GM12878 (cell line): ENCODE data around the gene RIPOR3. TPM values are rescaled to one million over a fixed set of nuclear protein-coding genes. Genes with fewer than 3 reads are reported as not detected.

Experiments
- ATAC-seq: fragments of 200-7000 bp; cut with Tn5 transposase; 3 replicates; pipeline ENCODE4 v1.9.1; 2020; ENCODE audit warnings: mild to moderate bottlenecking, moderate library complexity
- BruUV-seq: library from RNA; stranded (reverse); fragments of 400-500 nt; replicated peaks from 2 replicates; lab custom pipeline; 2021; lab: Mats Ljungman, UMichigan
- CTCF ChIA-PET: fragments of 300-600 bp; sonication (Branson Sonifier 250); formaldehyde crosslinking; extraction: SDS; loops from one replicate; lab custom pipeline; 2021; ENCODE audit warnings: inconsistent platforms; lab: Yijun Ruan, JAX
- POLR2A ChIA-PET: fragments of 350-600 bp; formaldehyde crosslinking; extraction: SDS; loops from one replicate; lab custom pipeline; 2021; ENCODE audit warnings: inconsistent platforms; lab: Charles Lee
- RAD21 ChIA-PET: fragments of 300-600 bp; sonication (Branson Sonifier 250); formaldehyde crosslinking; loops from one replicate; lab custom pipeline; 2023; ENCODE audit warnings: antibody characterized with exemption; ENCODE audit not compliant: unreplicated experiment; lab: Charles Lee
- SMC1A ChIA-PET: fragments of 300-600 bp; sonication (Branson Sonifier 250); formaldehyde crosslinking; loops from one replicate; lab custom pipeline; 2023; ENCODE audit not compliant: unreplicated experiment, uncharacterized antibody; lab: Charles Lee
- DNase-seq: peaks from one replicate; pipeline ENCODE4 v3.0.0-alpha.2; 2011; ENCODE audit warnings: low read depth, low spot score
- FAIRE-seq: peaks from 3 replicates; lab custom pipeline; 2011; peaks lifted over from hg19 to GRCh38; lab: Jason Lieb, UNC
- H2AFZ ChIP-seq: 2 replicates; pipeline ENCODE4 v1.6.0; 2011; ENCODE audit warnings: low read depth, low read length, control low read depth; ENCODE audit not compliant: control insufficient read depth
- H3K27ac ChIP-seq: 2 replicates; pipeline ENCODE4 v1.5.1; 2011; ENCODE audit warnings: control low read depth; ENCODE audit not compliant: control insufficient read depth, insufficient read depth
- H3K27me3 ChIP-seq, 2 experiments: replicated peaks in 1 of 2; 2 replicates each; pipeline versions ENCODE4 v1.6.0 to v1.6.1; 2011; ENCODE audit warnings: low read length in 1 of 2; ENCODE audit not compliant: control insufficient read depth in 2 of 2, insufficient read depth in 2 of 2
- H3K36me3 ChIP-seq, 2 experiments: 2 replicates each; pipeline ENCODE4 v1.5.1; 2011; ENCODE audit warnings: low read length in 1 of 2; ENCODE audit not compliant: control insufficient read depth in 2 of 2, insufficient read depth in 2 of 2
- H3K4me1 ChIP-seq: 2 replicates; pipeline ENCODE4 v1.6.1; 2011; ENCODE audit warnings: mild to moderate bottlenecking, low read length, moderate library complexity, mixed read lengths; ENCODE audit not compliant: control insufficient read depth, insufficient read depth
- H3K4me2 ChIP-seq: 2 replicates; pipeline ENCODE4 v1.6.0; 2011; ENCODE audit warnings: control low read depth; ENCODE audit not compliant: control insufficient read depth, insufficient read depth
- H3K4me3 ChIP-seq: fragments of 200-600 bp; sonication (generic); 2 replicates; pipeline ENCODE4 v1.5.1; 2016
- H3K79me2 ChIP-seq: 2 replicates; pipeline ENCODE4 v1.6.0; 2011; ENCODE audit warnings: low read length; ENCODE audit not compliant: control insufficient read depth, insufficient read depth
- H3K9ac ChIP-seq: 2 replicates; pipeline ENCODE4 v1.8.0; 2011; ENCODE audit warnings: low read length, control low read depth, mixed read lengths; ENCODE audit not compliant: control insufficient read depth, insufficient read depth
- H3K9me3 ChIP-seq: replicated peaks from 3 replicates; pipeline ENCODE4 v1.5.1; 2011; ENCODE audit warnings: mild to moderate bottlenecking, low read length; ENCODE audit not compliant: control insufficient read depth, insufficient read depth
- H4K20me1 ChIP-seq: 2 replicates; pipeline ENCODE4 v1.6.0; 2011; ENCODE audit not compliant: control insufficient read depth, insufficient read depth
- CEBPZ ChIP-seq: fragments of 150-350 bp; IDR thresholded peaks from 2 replicates; pipeline ENCODE4 v1.6.1; 2016; ENCODE audit warnings: low read depth, low read length
- IRF4 ChIP-seq: IDR thresholded peaks from 2 replicates; pipeline ENCODE4 v1.6.1; 2011; ENCODE audit warnings: low read depth, low read length
- MYB ChIP-seq: fragments of 150-350 bp; IDR thresholded peaks from 2 replicates; pipeline ENCODE4 v1.6.1; 2014; ENCODE audit warnings: mild to moderate bottlenecking, low read depth, low read length, borderline replicate concordance
- NRF1 ChIP-seq: conservative IDR thresholded peaks from 2 replicates; pipeline ENCODE4 v1.6.1; 2011; ENCODE audit warnings: mild to moderate bottlenecking, low read depth, low read length, improper control_type of control experiment
- PRDM15 ChIP-seq: fragments of 450-650 bp; formaldehyde crosslinking; IDR thresholded peaks from 2 replicates; pipeline ENCODE4 v1.4.0; 2020; ENCODE audit warnings: mild to moderate bottlenecking, moderate library complexity
- RELA ChIP-seq: fragments of 450-650 bp; IDR thresholded peaks from 2 replicates; pipeline ENCODE4 v1.8.0; 2014; ENCODE audit warnings: borderline replicate concordance; ENCODE audit not compliant: partially characterized antibody
- SP1 ChIP-seq: IDR thresholded peaks from one replicate; pipeline ENCODE4 v1.6.1; 2011; ENCODE audit warnings: low read depth, low read length
- SUZ12 ChIP-seq: fragments of 200-600 bp; sonication (generic); IDR thresholded peaks from one replicate; pipeline ENCODE4 v1.6.1; 2018; ENCODE audit warnings: antibody characterized with exemption, mild to moderate bottlenecking; ENCODE audit not compliant: unreplicated experiment
- WGBS: methylation state at CpG from one replicate; pipeline ENCODE4 v1.1.6; 2016; ENCODE audit warnings: low lambda C conversion rate; ENCODE audit not compliant: insufficient replicate concordance, insufficient coverage; ENCODE audit errors: missing lambda C conversion rate; 5-methylcytosine and 5-hydroxymethylcytosine counted together
- in situ Hi-C: fragments of 300-500 bp; cut with MboI; formaldehyde crosslinking; loops from 9 replicates; pipeline ENCODE4 v1.14.3; 2018; ENCODE audit warnings: mixed read lengths
- intact Hi-C: fragments of 100-400 bp; cut with micrococcal nuclease; formaldehyde crosslinking; loops from one replicate; pipeline ENCODE4 v1.14.2; 2022; ENCODE audit not compliant: unreplicated experiment
- polyA plus RNA-seq, 11 experiments: library from polyadenylated mRNA; depleted of rRNA in 4 of 11; unstranded in 6 of 11; stranded (reverse) in 5 of 11; fragments of >200 nt; fragmentation: Nextera tagmentation in 4 of 11; fragmentation: Illumina TruSeq in 1 of 11; extraction: Ambion mirVana in 4 of 11; extraction: Trizol in 1 of 11; gene quantifications; 1 replicate in 1 of 11; 2 replicates in 10 of 11; pipeline versions ENCODE4 v1.2.1 to v1.2.3, GENCODE V29; 2011 to 2016; ENCODE audit warnings: inconsistent platforms in 2 of 11, missing spikeins in 2 of 11, low read depth in 1 of 11
- total RNA-seq, 4 experiments: library from RNA; depleted of rRNA in 3 of 4; stranded (reverse); fragments of >200 nt in 3 of 4; fragmentation: Illumina TruSeq in 1 of 4; extraction: Trizol in 1 of 4; gene quantifications; 2 replicates each; pipeline versions ENCODE4 v1.2.1 to v1.2.3, GENCODE V29; 2013 to 2021
- TF ChIP-seq, protein P1 (sequence below): fragments of 450-650 bp; IDR thresholded peaks from 2 replicates; pipeline ENCODE4 v1.6.1; 2017; ENCODE audit warnings: borderline replicate concordance

The RIPOR3 gene
- total and polyA plus RNA-seq, 10 of the 15 experiments (the other 5 are each of a cell fraction or from before 2014, with no cell fraction given): 0.04 to 0.55 (median 0.12) TPM; not detected in 6

- no peak for TF ChIP-seq RELA
- no peak for TF ChIP-seq PRDM15 (CRISPR knock-in tag)
- no peak for TF ChIP-seq MYB
- no peak for TF ChIP-seq SP1
- TF ChIP-seq SUZ12: no peak
- TF ChIP-seq NRF1: no peak
- TF ChIP-seq, protein P1, sequence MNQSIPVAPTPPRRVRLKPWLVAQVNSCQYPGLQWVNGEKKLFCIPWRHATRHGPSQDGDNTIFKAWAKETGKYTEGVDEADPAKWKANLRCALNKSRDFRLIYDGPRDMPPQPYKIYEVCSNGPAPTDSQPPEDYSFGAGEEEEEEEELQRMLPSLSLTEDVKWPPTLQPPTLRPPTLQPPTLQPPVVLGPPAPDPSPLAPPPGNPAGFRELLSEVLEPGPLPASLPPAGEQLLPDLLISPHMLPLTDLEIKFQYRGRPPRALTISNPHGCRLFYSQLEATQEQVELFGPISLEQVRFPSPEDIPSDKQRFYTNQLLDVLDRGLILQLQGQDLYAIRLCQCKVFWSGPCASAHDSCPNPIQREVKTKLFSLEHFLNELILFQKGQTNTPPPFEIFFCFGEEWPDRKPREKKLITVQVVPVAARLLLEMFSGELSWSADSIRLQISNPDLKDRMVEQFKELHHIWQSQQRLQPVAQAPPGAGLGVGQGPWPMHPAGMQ: no peak
- TF ChIP-seq IRF4: no peak
- TF ChIP-seq CEBPZ: no peak
- ChIA-PET CTCF (no interaction called here), POLR2A (no interaction called here), SMC1A (interaction anchor here (0.6 kb wide), 1 partner anchor 250 kb away, joined by 3 read pairs; no protein-coding TSS in a partner anchor), RAD21 (no interaction called here)
- WGBS: 21% methylated on average over 10 of the region's 11 CpGs
- no peak for ATAC-seq
- no peak overlapping the region for H3K4me3 ChIP-seq
- H2AFZ ChIP-seq: no peak overlapping the region
- H3K4me1 ChIP-seq: no peaks in the 10 kb centered on the region
- H3K9ac ChIP-seq: no peak overlapping the region
- FAIRE-seq: no peak
- no peaks in the 10 kb centered on the region for H3K27me3 ChIP-seq
- no TSS peak for BruUV-seq
- intact Hi-C loops (no loop called here), in situ Hi-C loops (no loop called here)
- no peak for DNase-seq
- H4K20me1 ChIP-seq: no peaks in the 10 kb centered on the region
- no peak overlapping the region for H3K4me2 ChIP-seq
- no peak overlapping the region for H3K27ac ChIP-seq
- no peaks in the 10 kb centered on the region; a peak in 1 of 4 replicates for H3K36me3 ChIP-seq
- H3K79me2 ChIP-seq: no peaks in the 10 kb centered on the region
- H3K9me3 ChIP-seq: no peaks in the 10 kb centered on the region
Observed at GRCh38 chr20:50594231-50594590, 97.1 kb downstream of the RIPOR3 start.
